GM18951 (cell line): Measurements from ENCODE around the gene VCAM1.
"Not testable (repeated sequence)": the region's sequence is repeated elsewhere in the genome, so short reads cannot be mapped to it uniquely, and the experiment has no call there.

ENCODE experiments used
- POLR2A ChIP-seq: IDR thresholded peaks from 4 replicates; pipeline ENCODE4 v1.6.1; 2011; ENCODE audit warnings: mild to moderate bottlenecking; ENCODE audit not compliant: insufficient read length, insufficient read depth; ENCODE audit errors: extremely low read depth
- in situ Hi-C: fragments of 300-500 bp; cut with MboI; formaldehyde crosslinking; loops from one replicate; pipeline ENCODE4 v1.12.0; 2022; ENCODE audit warnings: low sequenced_read_pairs, mixed read lengths, inconsistent platforms; ENCODE audit not compliant: unreplicated experiment

Gene VCAM1

GRCh38 chr1:100769906-100770646 is 50.5 kb downstream of the VCAM1 start:
- in situ Hi-C loops = no loop called here
- no peak for TF ChIP-seq POLR2A

- no peak for TF ChIP-seq POLR2A
- in situ Hi-C loops = no loop called here
Observed at GRCh38 chr1:100773444-100773843, 53.9 kb downstream of the VCAM1 start.

GRCh38 chr1:100774370-100774769 is 54.8 kb downstream of the VCAM1 start:
- in situ Hi-C loops = no loop called here
- no peak for TF ChIP-seq POLR2A

GRCh38 chr1:100775483-100775882 is 55.9 kb downstream of the VCAM1 start:
- in situ Hi-C loops = no loop called here
- no peak for TF ChIP-seq POLR2A

- in situ Hi-C loops = no loop called here
- TF ChIP-seq POLR2A = no peak
Observed at GRCh38 chr1:100778748-100779147, 59.2 kb downstream of the VCAM1 start.

GRCh38 chr1:100780814-100781213 is 61.3 kb downstream of the VCAM1 start:
- in situ Hi-C loops = no loop called here
- TF ChIP-seq POLR2A = no peak

GRCh38 chr1:100781728-100782127 is 62.2 kb downstream of the VCAM1 start:
- in situ Hi-C loops = not testable (repeated sequence)

- no peak for TF ChIP-seq POLR2A
- in situ Hi-C loops = no loop called here
Observed at GRCh38 chr1:100782473-100783039, 63.0 kb downstream of the VCAM1 start.

GRCh38 chr1:100785470-100786052 is 66.0 kb downstream of the VCAM1 start:
- in situ Hi-C loops = no loop called here
- no peak for TF ChIP-seq POLR2A

- in situ Hi-C loops = no loop called here
- no peak for TF ChIP-seq POLR2A
Observed at GRCh38 chr1:100786870-100787269, 67.3 kb downstream of the VCAM1 start.
